Heart right ventricle (tissue), 16 donors: ENCODE measurements around the gene LRSAM1. TPM values are rescaled to one million over a fixed set of nuclear protein-coding genes. Genes with fewer than 3 reads are reported as not detected.

Experiments
- ATAC-seq, 8 donors: fragments of 200-7000 bp; cut with Tn5 transposase; one replicate each; pipeline ENCODE4 v1.9.1; 2020; ENCODE audit warnings: mild to moderate bottlenecking in 8 of 8, moderate library complexity in 8 of 8, moderate number of reproducible peaks in 1 of 8
- DNase-seq, 2 donors: peaks; one replicate each; pipeline ENCODE4 v3.0.0-alpha.2; 2020
- H3K27ac ChIP-seq, 10 donors: fragments of 200-600 bp; sonication (generic) in 2 of 10; one replicate each; pipeline versions ENCODE4 v1.5.0 to v1.8.0; 2020 to 2022; ENCODE audit warnings: mild to moderate bottlenecking in 3 of 10
- H3K27me3 ChIP-seq, 7 donors: fragments of 200-600 bp; one replicate each; pipeline ENCODE4 v1.8.0; 2021 to 2022; ENCODE audit warnings: mild to moderate bottlenecking in 2 of 7
- H3K36me3 ChIP-seq, 9 donors: fragments of 200-600 bp; sonication (generic) in 1 of 9; one replicate each; pipeline versions ENCODE4 v1.5.0 to v1.8.0; 2020 to 2022; ENCODE audit warnings: mild to moderate bottlenecking in 2 of 9
- H3K4me1 ChIP-seq, 9 donors: fragments of 200-600 bp; sonication (generic) in 1 of 9; one replicate each; pipeline versions ENCODE4 v1.5.0 to v1.8.0; 2020 to 2022; ENCODE audit warnings: mild to moderate bottlenecking in 4 of 9
- H3K4me3 ChIP-seq, 10 donors: fragments of 200-600 bp; sonication (generic) in 2 of 10; one replicate each; pipeline versions ENCODE4 v1.5.0 to v1.8.0; 2020 to 2022; ENCODE audit warnings: mild to moderate bottlenecking in 7 of 10, moderate library complexity in 2 of 10
- H3K9me3 ChIP-seq, 11 donors: fragments of 200-600 bp in 10 of 11; sonication (generic) in 2 of 11; one replicate each; pipeline versions ENCODE4 v1.5.0 to v1.8.0; 2013 to 2022; ENCODE audit warnings: mild to moderate bottlenecking in 2 of 11, control low read depth in 1 of 11, moderate library complexity in 1 of 11
- CTCF ChIP-seq, 9 donors: fragments of 200-600 bp; sonication (generic) in 2 of 9; IDR thresholded peaks; one replicate each; pipeline versions ENCODE4 v1.5.0 to v1.8.0; 2021 to 2022; ENCODE audit warnings: antibody characterized with exemption in 9 of 9, mild to moderate bottlenecking in 5 of 9, moderate library complexity in 1 of 9
- WGBS, 2 donors: extraction: QIAGEN DNeasy Blood & Tissue Kit; methylation state at CpG; one replicate each; pipeline ENCODE4 v1.1.7; 2013; ENCODE audit warnings: inconsistent platforms in 1 of 2; 5-methylcytosine and 5-hydroxymethylcytosine counted together
- intact Hi-C, 10 donors: fragments of 100-400 bp; cut with DNase I; formaldehyde crosslinking; loops; one replicate each; pipeline versions ENCODE4 v1.11.1 to v1.14.2; 2022
- polyA plus RNA-seq, 2 donors: library from polyadenylated mRNA; stranded (reverse); fragments of 200-250 nt; gene quantifications; one replicate each; pipeline ENCODE4 v1.2.3, GENCODE V29; 2013
- total RNA-seq, 10 donors: library from RNA; stranded (reverse); fragmentation: NEBNext Ultra II Directional in 3 of 10; extraction: Animal tissue kit (Norgen Biotek cat#: 25700) in 3 of 10; gene quantifications; one replicate each; pipeline versions ENCODE4 v1.2.1 to v1.2.4, GENCODE V29; 2021 to 2023
- donor health status: Arrhythmogenic right ventricular cardiomyopathy.
- donor health status: ischemic (EF 13 %, LVEDD 7.1; RV severe dilation, severe dysfunction).
- donor health status: healthy with polysubstance abuse.
- donor health status: DM: no; HTN: yes; CAD: no.
- donor health status: DM: no; HTN: no; CAD: no.
- donor health status: ischemic (EF 25% LVEDD 6.9; RV normal size, moderate dysfunction).
- donor health status: ischemic (EF 25% LVEDD 5.7; RV mildly dilated, moderate dysfunction).
- donor health status: healthy.
- donor health status: DM: yes; HTN: yes; CAD: no.
- donor health status: Ischemic cardiomyopathy.
- donor health status: ischemic (EF 35%, LVEDD 5.7; RV mildly dilated, moderate dysfunction).
- donor health status: nonischemic (EF 11% LVEDD 7.7; RV severe dilation, severe dysfunction).
- donor health status: DM: yes; HTN: yes; CAD: no.
- donor health status: PGD.
- donor health status: ischemic (EF 29% LVEDD 5.4; RV normal size, mild dysfunction).
- donor health status: nonischemic (EF 23%, LVEDD 6.1; RV moderate dilation, normal function).

The LRSAM1 gene
- total and polyA plus RNA-seq, 12 donors: 21.2 to 59.9 (median 29.5) TPM

GRCh38 chr9:127550751-127551150 lies 99.4 kb downstream of the LRSAM1 start:
- Histone ChIP-seq H3K27me3 (no peaks in the 10 kb centered on the region), H3K4me3 (no peak overlapping the region), H3K9me3 (no peaks in the 10 kb centered on the region), H3K36me3 (peaks cover 0 to 17% (median 0%) of the 10 kb centered on the region in 9 donors), H3K4me1 (peaks cover 9 to 80% (median 52%) of the 10 kb centered on the region in 9 donors), H3K27ac (peak overlapping the region in 3 of 10 donors; percentile 33 to 44 (median 40))
- WGBS, 2 donors: 56 to 68% methylated on average over 14 of the region's 14 CpGs
- peak in 4 of 8 donors; percentile 13 to 47 (median 29) for ATAC-seq
- no peak for DNase-seq
- intact Hi-C loops: loop anchor here in 1 of 10 donors (5.0 kb wide), 1 partner anchor 33 kb away; no protein-coding TSS in a partner anchor
- no peak for TF ChIP-seq CTCF (IDR thresholded peaks at IDR 0.05)

Other genes with a start within 250 kb of the LRSAM1 start
- gene GARNL3, start 186.7 kb upstream of the LRSAM1 start, total RNA-seq: 10 to 100 TPM in 9 of 10 donors, 1 to 10 TPM in 1; 9.9 to 53.1 (median 31.6) TPM
- gene GARNL3, start 186.7 kb upstream of the LRSAM1 start, polyA plus RNA-seq: 10 to 100 TPM in 1 of 2 donors, 1 to 10 TPM in 1; 3.3 to 17.7 TPM
- gene SLC2A8, start 54.3 kb upstream of the LRSAM1 start, total RNA-seq: 10 to 100 TPM; 10.0 to 26.7 (median 13.1) TPM
- 10 to 100 TPM; 18.9 to 21.7 TPM for gene SLC2A8, start 54.3 kb upstream of the LRSAM1 start, polyA plus RNA-seq
- gene ZNF79, start 27.1 kb upstream of the LRSAM1 start, total RNA-seq: 1 to 10 TPM; 4.4 to 8.3 (median 6.4) TPM
- gene ZNF79, start 27.1 kb upstream of the LRSAM1 start, polyA plus RNA-seq: 1 to 10 TPM; 2.1 to 4.5 TPM
- 100 to 1,000 TPM; 409 to 810 (median 499) TPM for gene RPL12, start 104 bp upstream of the LRSAM1 start, total RNA-seq
- gene RPL12, start 104 bp upstream of the LRSAM1 start, polyA plus RNA-seq: 1,000 to 10,000 TPM; 1,671 to 1,920 TPM
- gene STXBP1, start 160.8 kb downstream of the LRSAM1 start, total RNA-seq: 10 to 100 TPM; 36.8 to 59.2 (median 49.4) TPM
- gene STXBP1, start 160.8 kb downstream of the LRSAM1 start, polyA plus RNA-seq: 10 to 100 TPM; 14.4 to 16.5 TPM